GM12878 (cell line): ENCODE data around the gene A1BG. TPM values are rescaled to one million over a fixed set of nuclear protein-coding genes. Genes with fewer than 3 reads are reported as not detected.
A peak's percentile ranks its signal among the peaks of the same experiment; 100 is the strongest.

ENCODE experiments used
- BCL3 ChIP-seq: IDR thresholded peaks from 2 replicates; pipeline ENCODE4 v1.6.1; 2011; ENCODE audit warnings: borderline replicate concordance, low read depth, mild to moderate bottlenecking, moderate library complexity, low read length; ENCODE audit not compliant: insufficient read depth, poor library complexity, severe bottlenecking
- BHLHE40 ChIP-seq, 2 experiments: fragments of 450-650 bp in 1 of 2; IDR thresholded peaks; 2 replicates each; pipeline ENCODE4 v1.6.1; 2011 to 2017; ENCODE audit warnings: low read depth in 2 of 2, borderline replicate concordance in 1 of 2, improper control_type of control experiment in 1 of 2, low read length in 1 of 2, mild to moderate bottlenecking in 1 of 2
- CHD1 ChIP-seq: IDR thresholded peaks from 2 replicates; pipeline ENCODE4 v1.6.1; 2012; ENCODE audit warnings: low read depth, low read length, improper control_type of control experiment
- E2F4 ChIP-seq: IDR thresholded peaks from 2 replicates; pipeline ENCODE4 v1.6.1; 2012; ENCODE audit warnings: low read depth, low read length, improper control_type of control experiment
- FOXM1 ChIP-seq: IDR thresholded peaks from 2 replicates; pipeline ENCODE4 v1.6.1; 2012; ENCODE audit warnings: low read depth, mild to moderate bottlenecking, inconsistent platforms, low read length, moderate library complexity
- HCFC1 ChIP-seq: fragments of 150-350 bp; IDR thresholded peaks from 2 replicates; pipeline ENCODE4 v1.6.1; 2014; ENCODE audit warnings: low read length
- IKZF1 ChIP-seq: fragments of 450-650 bp; conservative IDR thresholded peaks from 2 replicates; pipeline ENCODE4 v1.6.1; 2017; ENCODE audit warnings: antibody characterized with exemption, mild to moderate bottlenecking
- IRF5 ChIP-seq: fragments of 450-650 bp; IDR thresholded peaks from 2 replicates; pipeline ENCODE4 v1.6.1; 2017; ENCODE audit warnings: borderline replicate concordance
- LARP7 ChIP-seq: fragments of 450-650 bp; IDR thresholded peaks from 2 replicates; pipeline ENCODE4 v1.6.1; 2017; ENCODE audit warnings: mild to moderate bottlenecking
- PBX3 ChIP-seq: IDR thresholded peaks from 2 replicates; pipeline ENCODE4 v1.6.1; 2011; ENCODE audit warnings: mild to moderate bottlenecking, low read depth, low read length, moderate library complexity; ENCODE audit not compliant: insufficient replicate concordance
- POLR2AphosphoS5 ChIP-seq: IDR thresholded peaks from 2 replicates; pipeline ENCODE4 v1.6.1; 2011; ENCODE audit warnings: mild to moderate bottlenecking, low read length, inconsistent platforms
- SKIL ChIP-seq: fragments of 450-650 bp; IDR thresholded peaks from 2 replicates; pipeline ENCODE4 v1.6.1; 2017; ENCODE audit warnings: mild to moderate bottlenecking, low read depth, inconsistent platforms; ENCODE audit not compliant: poor library complexity, severe bottlenecking
- SREBF1 ChIP-seq: IDR thresholded peaks from 2 replicates; pipeline ENCODE4 v1.6.1; 2012; ENCODE audit warnings: mild to moderate bottlenecking, low read length
- STAT3 ChIP-seq: IDR thresholded peaks from 2 replicates; pipeline ENCODE4 v1.6.1; 2011; ENCODE audit warnings: low read depth, low read length, improper control_type of control experiment
- TBL1XR1 ChIP-seq: IDR thresholded peaks from 2 replicates; pipeline ENCODE4 v1.6.1; 2012; ENCODE audit warnings: low read depth, low read length, improper control_type of control experiment
- TCF7 ChIP-seq: IDR thresholded peaks from 2 replicates; pipeline ENCODE4 v1.6.1; 2014; ENCODE audit warnings: antibody characterized with exemption, borderline replicate concordance
- ZNF207 ChIP-seq: fragments of 450-650 bp; IDR thresholded peaks from 2 replicates; pipeline ENCODE4 v1.6.1; 2014; ENCODE audit warnings: antibody characterized with exemption, mild to moderate bottlenecking, borderline replicate concordance
- polyA plus RNA-seq, 11 experiments: library from polyadenylated mRNA; depleted of rRNA in 4 of 11; unstranded in 6 of 11; stranded (reverse) in 5 of 11; fragments of >200 nt; fragmentation: Nextera tagmentation in 4 of 11; fragmentation: Illumina TruSeq in 1 of 11; extraction: Ambion mirVana in 4 of 11; extraction: Trizol in 1 of 11; gene quantifications; 1 replicate in 1 of 11; 2 replicates in 10 of 11; pipeline versions ENCODE4 v1.2.1 to v1.2.3, GENCODE V29; 2011 to 2016; ENCODE audit warnings: inconsistent platforms in 2 of 11, missing spikeins in 2 of 11, low read depth in 1 of 11
- total RNA-seq, 4 experiments: library from RNA; depleted of rRNA in 3 of 4; stranded (reverse); fragments of >200 nt in 3 of 4; fragmentation: Illumina TruSeq in 1 of 4; extraction: Trizol in 1 of 4; gene quantifications; 2 replicates each; pipeline versions ENCODE4 v1.2.1 to v1.2.3, GENCODE V29; 2013 to 2021

The A1BG gene
- total and polyA plus RNA-seq, 10 of the 15 experiments (the other 5 are each of a cell fraction or from before 2014, with no cell fraction given), result 0.34 to 29.6 (median 11.8) TPM

GRCh38 chr19:58305065-58305931, 48.0 kb downstream of the A1BG start, which contains the start of gene ERVK3-1 (continued):
- TF ChIP-seq BCL3, result peak; percentile 12
- no peak for TF ChIP-seq SKIL
- no peak for TF ChIP-seq FOXM1
- no peak for TF ChIP-seq E2F4
- TF ChIP-seq TCF7, result no peak
- peak; percentile 28; the same call in 1 of the 2 replicates for TF ChIP-seq SREBF1
- no peak for TF ChIP-seq TBL1XR1
- TF ChIP-seq IRF5, result no peak
- peak; percentile 75; the same call in 1 of the 2 replicates for TF ChIP-seq LARP7
- TF ChIP-seq CHD1, result no peak
- TF ChIP-seq HCFC1, result peak; percentile 99
- TF ChIP-seq POLR2AphosphoS5, result peak; percentile 98
- no peak for TF ChIP-seq STAT3
- peak; percentile 84 to 91; a peak in 3 of 4 replicates for TF ChIP-seq BHLHE40 (IDR thresholded peaks at IDR 0.05; ENCODE audit: borderline replicate concordance in 1 of 2, low read depth in 2 of 2, low read length in 1 of 2)
- peak; percentile 98 for TF ChIP-seq IKZF1
- TF ChIP-seq ZNF207, result peak; percentile 65
- no peak for TF ChIP-seq PBX3
